T-helper 9 cell (primary cell): Measurements from ENCODE around the gene SLC22A17.
A peak's percentile ranks its signal among the peaks of the same experiment; 100 is the strongest.

Source experiments
- DNase-seq: peaks from one replicate; pipeline ENCODE4 v3.0.0-alpha.2; 2020

Gene SLC22A17

DNA sequence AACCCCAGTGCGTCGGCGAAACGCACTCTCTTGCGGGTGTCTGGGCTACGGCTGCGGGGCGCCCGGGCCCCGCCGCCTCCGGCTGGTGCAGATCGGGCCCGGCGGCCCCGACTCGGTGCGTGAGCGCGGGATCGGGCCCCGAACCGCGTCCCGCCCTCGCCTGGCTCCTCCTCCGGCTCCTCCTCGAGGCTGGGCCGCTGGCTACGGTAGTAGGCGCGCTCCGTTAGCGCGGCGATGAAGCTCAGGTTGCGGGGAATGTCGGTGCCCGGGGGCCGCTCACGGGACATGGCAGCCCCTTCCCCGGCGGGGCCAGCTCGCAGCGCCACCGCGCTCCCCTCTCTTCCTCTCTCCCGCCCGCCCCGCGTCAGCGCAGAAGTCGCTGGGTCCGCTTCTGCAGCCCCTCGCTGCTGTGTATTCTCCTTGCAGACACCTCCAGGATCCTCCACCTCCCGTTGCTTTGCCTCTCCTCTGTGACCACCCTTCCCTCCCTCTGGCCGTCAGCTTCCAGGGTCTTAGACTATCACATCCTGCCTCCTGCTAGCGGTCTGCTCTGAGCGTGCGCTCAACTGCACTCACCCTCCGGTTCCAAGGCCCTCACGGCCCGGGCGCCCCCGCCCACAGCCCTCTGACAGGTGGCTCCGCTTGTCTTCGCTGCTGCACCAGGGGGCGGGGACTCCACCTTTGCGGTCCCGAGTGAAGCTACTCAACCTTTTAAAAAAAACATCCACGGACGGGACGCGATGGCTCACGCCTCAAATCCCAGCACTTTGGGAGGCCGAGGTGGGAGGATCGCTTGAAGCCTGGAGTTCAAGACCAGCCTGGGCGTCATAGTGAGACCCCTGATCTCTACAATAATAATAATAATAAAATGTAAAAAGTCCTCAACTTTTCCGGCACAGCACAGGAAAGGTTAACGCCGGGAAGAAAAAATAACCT lies 50.1 kb downstream of the SLC22A17 start, which contains the start of gene PPP1R3E:
Gene PPP1R3E (minus strand): TSS at position 570 of the 936 bp plus-strand sequence. CDS start 283 bp downstream, at position 287.
- peak; percentile 80 for DNase-seq

DNA sequence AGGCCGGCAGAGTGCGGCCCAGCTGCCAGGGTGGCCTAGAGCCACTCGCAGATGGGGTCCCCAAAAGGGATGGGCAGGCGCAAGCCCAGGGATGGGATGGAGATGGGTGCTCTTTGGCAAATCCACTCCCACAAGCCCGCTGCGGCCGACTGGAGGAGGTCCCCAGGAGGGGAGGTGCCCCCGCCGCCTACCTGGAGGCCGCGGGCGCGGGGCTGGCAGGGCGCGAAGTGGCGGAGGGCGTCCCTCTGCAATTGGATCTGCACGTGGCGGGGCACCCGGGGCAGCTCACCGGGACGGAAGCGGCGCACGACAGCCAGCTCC lies 50.8 kb downstream of the SLC22A17 start:
- no peak for DNase-seq

DNA sequence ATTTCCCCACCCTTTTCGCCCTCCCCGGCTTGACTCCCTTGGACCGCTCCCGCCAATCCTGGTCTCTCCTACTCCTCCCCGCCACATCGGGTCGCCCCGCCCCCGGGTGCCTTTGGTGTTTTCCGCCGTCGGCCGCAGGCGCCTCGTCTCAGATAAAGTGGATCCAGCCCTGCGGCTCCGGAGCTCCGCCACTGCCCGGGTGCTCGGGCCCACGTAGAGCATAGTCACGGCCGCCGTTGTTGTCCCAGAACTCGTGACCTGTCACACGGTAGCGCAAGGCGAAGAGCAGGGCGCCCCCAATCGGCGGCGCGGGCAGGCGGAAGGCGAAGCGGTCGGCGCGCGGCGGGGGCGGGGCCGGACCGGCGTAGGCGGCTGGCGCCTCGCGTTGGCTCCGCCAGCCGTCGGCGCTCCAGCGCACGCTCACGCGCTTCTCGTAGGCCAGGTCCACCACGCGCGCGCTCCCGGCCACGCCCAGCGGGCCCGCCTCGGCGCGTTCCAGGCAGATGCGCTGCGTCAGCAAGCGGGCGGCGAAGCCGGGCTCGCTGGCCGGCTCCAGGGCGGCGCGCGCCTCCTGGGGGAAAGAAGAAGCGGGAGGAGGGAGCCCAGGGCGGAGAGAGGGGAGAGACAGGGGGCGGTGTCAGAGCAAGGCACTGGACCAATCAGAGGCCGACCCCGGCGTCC lies 51.3 kb downstream of the SLC22A17 start:
- DNase-seq: peak; percentile 94

DNA sequence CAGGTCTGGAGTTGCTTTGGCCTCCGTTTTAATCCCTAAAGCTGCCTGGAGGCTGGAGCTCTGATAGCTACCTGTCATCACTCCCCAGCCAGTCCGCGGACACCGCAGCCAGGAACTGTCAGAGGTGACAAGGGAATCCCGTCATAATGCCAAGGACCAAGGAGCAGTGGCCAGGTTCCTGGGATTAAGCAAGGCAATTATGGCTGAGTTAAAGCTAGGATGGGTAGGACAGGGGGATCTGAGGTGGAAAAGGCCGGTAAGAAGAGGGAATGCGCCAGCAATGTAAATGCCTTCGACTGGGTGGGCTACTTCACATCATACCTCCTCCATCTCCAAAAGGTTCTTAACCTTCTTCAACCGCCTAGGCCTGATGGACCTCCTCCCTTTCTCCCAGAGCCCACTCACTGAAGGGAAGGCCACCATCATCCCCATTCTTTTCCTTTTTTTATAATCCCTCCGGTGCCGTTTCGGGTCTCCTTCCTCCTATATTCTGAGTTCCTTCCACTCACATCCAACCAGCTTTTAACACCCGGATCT lies 51.9 kb downstream of the SLC22A17 start:
- no peak for DNase-seq

DNA sequence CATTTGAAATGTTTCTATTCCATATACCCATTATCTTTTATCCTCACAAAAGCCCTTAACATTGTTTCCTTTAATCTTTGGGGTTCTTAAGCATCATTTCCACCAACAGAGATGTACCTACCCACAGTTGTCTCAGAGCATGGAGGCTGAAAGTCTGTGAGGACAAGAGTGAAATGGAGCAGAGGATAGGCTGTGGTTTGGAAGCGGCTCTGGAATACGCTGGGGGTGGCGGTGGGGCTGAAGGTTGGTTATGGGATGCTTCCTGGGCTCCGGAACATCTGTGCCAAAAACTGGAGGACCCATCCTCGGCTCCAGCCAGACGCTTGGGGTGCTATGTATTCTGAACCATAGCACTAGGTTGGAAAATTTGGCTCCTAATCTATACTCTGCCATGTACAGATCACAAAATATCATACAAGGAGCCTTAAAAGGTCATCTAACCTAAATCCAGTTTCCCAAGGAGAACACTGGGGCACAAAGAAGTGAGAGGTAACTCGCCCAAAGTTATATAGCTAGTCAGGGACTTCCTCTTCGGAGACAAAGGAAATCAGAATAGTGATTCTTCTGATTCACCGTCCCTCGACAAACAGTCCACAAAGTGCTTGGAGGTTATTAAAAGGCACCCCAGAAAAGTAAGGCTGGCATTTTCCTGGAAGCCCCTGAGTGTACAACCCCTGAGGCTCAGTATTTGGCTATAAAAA lies 52.6 kb downstream of the SLC22A17 start:
- no peak for DNase-seq

DNA sequence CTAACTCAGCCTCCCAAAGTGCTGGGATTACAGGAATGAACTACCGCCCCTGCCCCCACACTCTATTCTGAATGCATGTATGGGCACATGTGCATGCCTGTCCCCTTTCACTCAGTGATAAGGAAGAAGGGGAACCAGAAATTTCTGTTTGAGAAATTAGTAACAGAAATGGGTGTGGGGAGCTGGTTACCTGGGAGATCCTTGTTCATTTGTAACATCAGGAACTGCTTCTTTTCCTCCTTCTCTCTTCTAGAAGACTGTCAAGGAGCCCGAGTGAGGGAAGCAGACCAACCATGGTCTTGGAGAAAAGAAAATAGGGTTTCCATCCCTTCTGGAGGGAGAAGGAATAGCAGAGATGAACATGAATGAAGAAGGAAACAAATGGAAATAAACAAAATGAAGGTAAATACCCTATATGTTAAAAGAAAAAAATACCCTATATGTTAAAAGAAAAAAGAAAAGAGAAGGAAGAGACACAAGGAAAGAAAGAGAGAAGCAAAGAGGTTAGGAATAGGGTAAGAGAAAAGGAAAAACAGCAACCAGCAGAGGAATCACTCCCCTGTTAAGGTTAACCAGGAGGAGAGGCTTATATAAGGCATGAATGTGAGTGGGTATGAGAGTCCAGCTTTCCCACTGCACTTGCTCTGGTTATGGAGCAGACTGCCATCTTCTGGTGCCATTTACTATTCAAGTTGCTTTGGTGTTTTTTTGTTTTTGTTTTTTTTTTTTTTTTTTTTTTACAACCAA lies 53.3 kb downstream of the SLC22A17 start:
- no peak for DNase-seq

DNA sequence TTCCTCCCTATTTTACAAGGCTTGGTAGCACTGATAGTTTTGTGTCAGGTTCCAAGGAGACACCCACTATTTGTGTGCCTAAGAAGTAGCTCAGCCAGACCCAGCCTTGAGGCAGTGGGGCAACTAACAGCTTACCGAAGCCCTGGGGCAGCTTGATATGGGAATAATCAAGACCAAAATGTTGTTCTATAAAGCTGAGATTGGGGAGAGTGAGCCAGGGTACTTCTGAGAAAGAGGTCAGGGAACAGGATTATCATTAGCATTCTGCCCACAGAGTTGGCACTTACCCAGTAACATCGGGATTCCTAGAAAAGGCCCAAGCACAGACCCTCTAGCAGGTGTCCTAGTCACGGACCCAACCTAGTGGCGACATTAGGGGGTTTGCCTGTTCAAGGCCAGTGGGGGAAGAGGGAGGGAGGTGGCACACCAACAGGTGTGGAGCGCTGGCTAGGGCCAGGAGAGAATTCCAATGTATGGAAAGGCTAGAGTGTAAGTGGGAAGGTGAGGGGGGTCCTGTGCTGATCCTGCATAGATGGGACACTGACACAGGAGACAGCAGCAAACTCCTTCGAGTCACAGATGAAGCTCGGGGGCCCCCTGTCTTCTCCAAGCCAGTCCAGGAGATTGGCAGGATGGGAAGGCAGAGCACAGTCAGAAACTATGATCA lies 54.9 kb downstream of the SLC22A17 start:
- DNase-seq: no peak

DNA sequence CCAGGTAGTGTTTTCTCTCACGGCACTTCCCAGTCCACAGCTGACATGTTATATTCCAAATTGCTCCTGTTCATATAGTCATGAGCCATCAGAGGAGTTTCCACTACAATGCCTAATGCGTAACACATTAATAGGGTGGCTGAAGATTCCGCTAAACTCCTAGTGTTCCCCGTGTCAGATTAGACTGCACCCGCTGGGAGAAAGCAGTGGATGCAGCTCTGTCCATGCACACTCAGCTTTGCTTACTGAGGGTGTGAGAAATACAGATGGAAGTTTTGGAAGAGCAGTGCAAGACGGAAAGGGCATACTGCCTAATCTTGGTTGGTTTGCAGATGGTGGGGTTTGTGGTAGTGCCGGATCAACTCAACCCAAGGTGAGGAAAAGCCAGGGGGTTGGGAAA lies 55.6 kb downstream of the SLC22A17 start:
- DNase-seq: no peak
